H7 (cell line): ENCODE data around the gene ANKS3. TPM values are rescaled to one million over a fixed set of nuclear protein-coding genes. Genes with fewer than 3 reads are reported as not detected.

Source experiments
- DNase-seq: peaks from one replicate; pipeline ENCODE4 v3.0.0; 2012
- H3K27me3 ChIP-seq: 2 replicates; pipeline ENCODE4 v1.6.0; 2011; ENCODE audit warnings: mild to moderate bottlenecking, low read length; ENCODE audit not compliant: control insufficient read depth, insufficient read depth
- H3K36me3 ChIP-seq: replicated peaks from 2 replicates; pipeline ENCODE4 v1.5.1; 2011; ENCODE audit warnings: low read length; ENCODE audit not compliant: control insufficient read depth, insufficient read depth
- H3K4me3 ChIP-seq: 2 replicates; pipeline ENCODE4 v1.5.1; 2011; ENCODE audit warnings: low read depth, mild to moderate bottlenecking, control low read depth, low read length, moderate library complexity; ENCODE audit not compliant: insufficient read depth
- total RNA-seq: library from RNA; depleted of rRNA; stranded (reverse); fragments of >200 nt; shearing (Covaris generic); gene quantifications from 2 replicates; pipeline ENCODE4 v1.2.3, GENCODE V29; 2014

ANKS3 gene
- total RNA-seq, 1 experiment from 2014 or later = 19.5 TPM

DNA sequence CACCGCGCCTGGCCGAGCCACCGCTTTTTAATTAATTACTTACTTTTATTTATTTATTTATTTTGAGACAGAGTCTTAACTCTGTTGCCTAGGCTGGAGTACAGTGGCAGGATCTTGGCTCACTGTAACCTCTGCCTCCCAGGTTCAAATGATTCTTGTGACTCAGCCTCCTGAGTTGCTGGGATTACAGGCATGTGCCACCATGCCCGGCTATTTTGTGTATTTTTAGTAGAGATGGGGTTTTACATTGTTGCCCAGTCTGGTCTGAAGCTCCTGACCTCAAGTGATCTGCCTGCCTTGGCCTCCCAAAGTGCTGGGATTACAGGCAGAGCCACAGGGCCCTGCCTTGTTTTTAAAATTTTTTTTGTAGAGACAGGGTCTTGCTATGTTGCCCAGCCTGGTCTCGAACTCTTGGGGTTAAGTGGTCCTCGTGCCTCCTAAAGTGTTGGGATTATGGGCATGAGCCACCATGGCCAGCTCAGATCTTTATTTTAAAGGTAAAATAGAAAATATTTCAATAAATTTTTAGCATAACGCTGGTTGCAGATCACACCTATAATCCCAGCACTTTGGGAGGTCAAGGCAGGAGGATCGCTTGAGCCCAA, 59.0 kb downstream of the ANKS3 start:
- H3K27me3 ChIP-seq = no peaks in the 10 kb centered on the region
- H3K36me3 ChIP-seq = peaks cover 2% of the 10 kb centered on the region
- no peak overlapping the region for H3K4me3 ChIP-seq
- no peak for DNase-seq

DNA sequence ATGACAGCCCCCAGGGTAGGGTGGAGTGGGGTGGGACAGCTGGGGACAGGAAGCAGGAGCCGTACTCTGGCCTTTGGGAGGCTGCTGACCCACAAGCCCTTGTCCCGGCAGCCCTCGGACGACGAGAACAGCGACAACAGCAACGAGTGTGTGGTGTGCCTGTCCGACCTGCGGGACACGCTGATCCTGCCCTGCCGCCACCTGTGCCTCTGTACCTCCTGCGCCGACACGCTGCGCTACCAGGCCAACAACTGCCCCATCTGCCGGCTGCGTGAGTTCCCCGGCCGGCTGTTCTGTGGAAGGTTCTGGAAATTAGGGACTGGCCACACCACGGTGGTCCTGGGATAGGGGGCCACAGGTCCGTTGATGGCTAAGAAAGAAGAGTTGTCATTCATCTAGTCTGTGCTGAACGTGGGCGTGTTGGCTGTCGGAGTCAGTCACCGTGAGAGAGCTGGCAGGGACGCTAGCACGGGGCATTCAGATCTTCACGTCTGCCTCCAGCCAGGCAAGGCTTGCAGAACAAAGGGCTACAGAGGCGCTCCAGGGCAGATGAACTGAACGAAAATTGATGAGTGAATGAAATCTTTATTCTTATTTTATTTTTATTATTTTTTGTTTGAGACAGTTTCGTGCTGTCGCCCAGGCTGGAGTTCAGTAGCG, 60.6 kb downstream of the ANKS3 start:
- Histone ChIP-seq H3K4me3 (no peak overlapping the region), H3K36me3 (peaks cover 10% of the 10 kb centered on the region), H3K27me3 (no peaks in the 10 kb centered on the region)
- DNase-seq = no peak

DNA sequence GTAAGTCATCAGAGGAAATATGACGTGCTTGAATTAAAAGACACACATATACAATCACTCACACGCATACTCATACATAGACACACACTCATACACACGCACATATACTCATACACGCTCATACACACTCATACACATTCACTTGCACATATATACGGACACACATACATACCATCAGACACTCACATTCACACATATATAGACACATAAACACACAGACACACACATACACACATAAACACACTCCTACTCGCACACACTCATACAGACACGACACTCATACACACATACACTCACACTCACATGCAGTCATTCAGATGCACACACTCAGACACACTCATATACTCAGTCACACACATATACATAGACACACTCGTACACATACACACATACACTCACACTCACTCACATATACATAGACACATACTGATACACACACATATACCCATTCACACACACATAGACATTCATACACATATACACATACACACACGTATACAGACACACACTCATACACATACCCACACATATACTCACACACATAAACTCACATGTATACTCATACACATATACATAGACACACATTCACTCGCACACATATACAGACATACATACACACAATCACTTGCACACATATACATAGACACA, 65.6 kb downstream of the ANKS3 start:
- no peaks in the 10 kb centered on the region for H3K27me3 ChIP-seq
- H3K4me3 ChIP-seq = no peak overlapping the region
- DNase-seq = no peak
- peaks cover 17% of the 10 kb centered on the region for H3K36me3 ChIP-seq

DNA sequence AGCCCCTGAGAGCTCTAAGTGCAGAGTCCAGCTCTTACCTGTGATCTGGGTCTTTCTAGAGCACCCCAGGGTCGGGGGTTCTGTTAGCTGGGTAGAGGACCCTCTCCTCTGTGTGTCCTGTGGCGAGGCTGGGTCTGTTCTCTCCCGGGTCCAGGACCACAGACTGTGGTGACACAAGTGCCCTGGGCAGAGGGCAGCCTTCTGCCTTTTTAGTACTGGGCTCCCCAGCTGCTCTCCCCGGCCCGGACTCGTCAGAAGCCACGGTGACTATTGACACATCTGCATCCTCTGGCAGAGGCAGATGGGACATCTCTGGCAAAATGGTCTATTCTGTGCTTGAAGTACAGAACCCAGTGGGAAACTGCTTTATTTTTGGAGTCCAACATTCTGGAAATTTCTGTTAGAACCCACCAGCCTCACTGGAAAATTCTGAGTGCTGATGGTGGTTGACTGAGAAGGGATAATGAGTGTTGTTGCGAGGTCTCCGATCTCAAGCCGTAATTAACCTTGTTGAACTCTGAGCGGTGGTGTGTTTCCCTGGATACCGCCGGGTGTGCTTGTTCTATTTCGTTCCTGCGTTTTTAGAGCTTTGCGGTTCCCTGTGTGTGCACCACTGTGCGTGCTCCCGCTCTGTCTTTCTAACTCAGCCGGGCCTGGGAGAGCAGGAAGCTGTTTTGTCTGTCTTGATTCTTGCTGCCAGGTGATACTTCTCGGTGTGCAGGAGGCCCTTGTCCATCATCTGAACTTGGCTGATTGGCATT, 66.7 kb downstream of the ANKS3 start:
- no peak overlapping the region for H3K4me3 ChIP-seq
- no peak for DNase-seq
- no peaks in the 10 kb centered on the region for H3K27me3 ChIP-seq
- peaks cover 17% of the 10 kb centered on the region for H3K36me3 ChIP-seq

DNA sequence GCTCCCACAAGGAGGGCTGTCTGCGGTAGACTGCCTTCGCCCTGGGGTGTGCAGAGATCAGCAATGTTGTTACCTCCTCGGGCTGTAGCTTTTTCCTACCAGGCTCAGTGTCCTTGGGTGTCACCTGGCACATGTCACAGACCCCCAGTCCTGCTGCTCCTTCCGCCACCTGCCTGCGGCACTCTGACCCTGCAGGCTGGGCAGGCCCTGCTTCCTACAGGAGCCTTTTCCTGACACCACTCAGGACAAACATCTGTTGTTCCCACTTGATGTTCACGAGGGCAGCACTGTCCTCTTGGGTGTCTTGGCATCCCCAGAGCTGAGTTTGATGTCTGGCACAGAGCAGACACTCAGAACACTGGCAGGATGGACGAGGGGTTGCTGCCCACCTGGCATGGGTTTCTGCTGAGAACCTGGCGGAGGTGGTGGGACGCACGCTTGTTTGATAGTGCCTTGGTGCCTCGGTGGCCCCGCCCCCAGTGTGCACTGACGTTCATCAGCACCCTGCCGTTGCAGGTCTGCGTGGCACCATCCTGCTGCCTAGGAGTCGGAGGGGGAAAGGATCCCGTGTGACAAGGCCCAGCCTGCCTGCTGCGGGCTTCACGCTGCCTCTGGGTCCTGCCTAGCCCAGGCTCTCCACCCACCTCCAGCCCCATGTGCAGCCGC, 67.4 kb downstream of the ANKS3 start:
- no peak for DNase-seq
- Histone ChIP-seq H3K27me3 (no peaks in the 10 kb centered on the region), H3K4me3 (no peak overlapping the region), H3K36me3 (peaks cover 17% of the 10 kb centered on the region)

DNA sequence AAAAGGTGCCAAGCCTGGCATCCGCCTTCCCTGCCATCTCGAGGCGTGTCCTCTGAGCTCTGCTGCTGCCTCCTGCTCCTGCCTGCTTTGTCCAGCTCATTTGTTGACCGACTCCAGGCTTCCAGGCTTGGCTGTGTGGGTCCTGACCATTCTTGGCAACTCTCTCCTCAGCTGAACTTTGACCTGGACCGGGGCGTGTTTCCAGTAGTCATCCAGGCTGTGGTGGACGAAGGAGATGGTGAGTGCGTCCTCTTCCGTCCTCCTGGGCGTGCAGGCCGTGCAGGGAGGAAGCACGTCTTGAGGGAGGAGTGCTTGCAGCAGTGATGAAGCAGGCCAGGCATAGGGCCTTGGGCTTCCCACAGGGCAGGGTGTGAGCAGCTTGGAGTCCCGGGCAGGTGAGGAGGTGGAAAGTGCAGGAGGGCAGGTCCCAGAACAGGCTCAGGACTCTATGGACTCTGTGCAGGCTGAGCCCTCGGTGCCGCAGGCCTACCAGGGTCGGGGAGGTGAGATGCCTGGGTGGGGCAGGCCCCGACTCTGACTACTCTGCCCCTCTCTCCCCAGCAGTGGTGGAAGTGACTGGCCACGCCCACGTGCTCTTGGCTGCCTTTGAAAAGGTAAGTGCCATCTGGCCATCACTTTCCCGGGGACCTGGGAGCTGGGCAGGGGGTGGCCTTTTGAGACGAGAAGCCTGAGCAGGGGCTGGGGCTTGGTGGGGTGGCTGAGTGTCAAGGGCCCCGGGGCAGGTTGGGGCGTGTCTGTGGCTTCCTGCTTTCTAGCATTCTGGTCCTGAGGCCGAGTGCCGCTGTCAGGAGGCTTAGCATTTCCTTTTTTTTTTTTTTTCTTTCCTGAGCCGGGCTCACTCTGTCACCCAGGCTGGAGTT, 69.3 kb downstream of the ANKS3 start:
- peaks cover 20% of the 10 kb centered on the region for H3K36me3 ChIP-seq
- no peaks in the 10 kb centered on the region for H3K27me3 ChIP-seq
- DNase-seq = no peak
- H3K4me3 ChIP-seq = no peak overlapping the region

DNA sequence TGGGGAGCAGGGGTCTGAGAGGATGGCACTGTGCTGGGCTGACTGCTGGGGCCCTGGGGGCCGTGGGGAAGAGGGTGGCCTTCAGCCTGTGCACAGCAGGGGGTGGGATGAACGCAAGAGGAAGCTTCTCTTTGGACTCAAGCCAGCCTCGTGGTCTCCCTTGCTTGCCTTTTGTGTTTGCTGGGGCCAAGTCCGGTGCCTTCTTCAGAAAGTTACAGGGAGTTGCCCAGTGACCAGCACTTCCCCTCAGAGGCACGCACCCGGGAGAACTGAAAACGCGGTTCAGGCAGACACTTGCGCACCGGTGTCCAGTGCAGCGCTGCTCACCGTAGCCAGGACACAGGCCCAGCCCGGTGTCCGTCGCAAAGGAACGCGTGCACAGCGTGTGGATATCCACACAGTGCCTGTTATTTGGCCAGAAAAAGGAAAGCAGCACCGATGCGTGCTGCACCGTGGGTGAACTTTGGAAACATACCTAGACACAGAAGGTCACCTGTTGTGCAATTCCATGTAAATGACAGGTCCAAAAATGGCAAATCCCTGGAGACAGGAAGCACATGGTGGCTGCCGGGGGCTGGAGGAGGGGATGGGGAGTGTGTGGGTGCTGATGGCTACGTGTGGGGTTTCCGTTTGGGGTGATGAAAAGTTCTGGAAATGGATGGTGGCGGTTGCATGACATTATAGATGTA, 70.2 kb downstream of the ANKS3 start:
- no peak for DNase-seq
- no peak overlapping the region for H3K4me3 ChIP-seq
- no peaks in the 10 kb centered on the region for H3K27me3 ChIP-seq
- peaks cover 15% of the 10 kb centered on the region for H3K36me3 ChIP-seq

DNA sequence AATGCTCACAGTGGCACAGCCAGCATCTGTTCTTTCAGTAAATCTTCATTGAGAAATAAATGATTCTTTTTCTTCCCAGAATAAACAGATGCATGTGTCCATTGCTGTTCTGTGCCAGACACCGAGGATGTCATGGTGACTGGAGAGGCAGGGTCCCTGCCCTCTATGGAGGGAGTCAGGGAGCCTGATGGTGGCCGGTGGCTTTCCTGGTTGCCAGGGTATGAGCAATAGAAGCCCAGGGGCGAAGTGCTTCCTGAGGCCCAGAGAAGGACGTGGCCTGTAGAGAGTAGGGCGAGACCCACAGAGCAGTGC, 70.7 kb downstream of the ANKS3 start:
- Histone ChIP-seq H3K4me3 (no peak overlapping the region), H3K36me3 (peaks cover 10% of the 10 kb centered on the region), H3K27me3 (no peaks in the 10 kb centered on the region)
- DNase-seq = no peak

DNA sequence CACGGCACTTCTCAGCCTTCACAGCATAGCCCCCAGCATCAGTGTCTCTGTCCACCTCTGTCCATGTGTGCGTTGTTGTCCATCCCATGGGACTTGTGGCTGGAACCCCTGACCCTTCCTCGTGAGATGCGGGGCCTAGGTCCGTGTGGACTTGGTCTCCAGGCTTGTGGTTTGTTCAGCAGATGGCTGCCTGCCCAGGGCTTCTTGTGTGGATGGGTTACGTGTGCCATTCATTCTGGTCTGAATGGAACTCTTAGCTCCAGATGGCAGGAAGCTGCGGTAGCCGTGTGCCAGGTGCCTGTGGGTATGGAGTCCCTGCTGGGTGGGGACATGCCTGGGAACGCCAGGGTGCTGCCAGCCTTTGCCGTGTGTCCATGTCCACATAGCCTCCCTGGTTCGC, 72.4 kb downstream of the ANKS3 start:
- peaks cover 7% of the 10 kb centered on the region for H3K36me3 ChIP-seq
- no peak overlapping the region for H3K4me3 ChIP-seq
- DNase-seq = no peak
- no peaks in the 10 kb centered on the region for H3K27me3 ChIP-seq

DNA sequence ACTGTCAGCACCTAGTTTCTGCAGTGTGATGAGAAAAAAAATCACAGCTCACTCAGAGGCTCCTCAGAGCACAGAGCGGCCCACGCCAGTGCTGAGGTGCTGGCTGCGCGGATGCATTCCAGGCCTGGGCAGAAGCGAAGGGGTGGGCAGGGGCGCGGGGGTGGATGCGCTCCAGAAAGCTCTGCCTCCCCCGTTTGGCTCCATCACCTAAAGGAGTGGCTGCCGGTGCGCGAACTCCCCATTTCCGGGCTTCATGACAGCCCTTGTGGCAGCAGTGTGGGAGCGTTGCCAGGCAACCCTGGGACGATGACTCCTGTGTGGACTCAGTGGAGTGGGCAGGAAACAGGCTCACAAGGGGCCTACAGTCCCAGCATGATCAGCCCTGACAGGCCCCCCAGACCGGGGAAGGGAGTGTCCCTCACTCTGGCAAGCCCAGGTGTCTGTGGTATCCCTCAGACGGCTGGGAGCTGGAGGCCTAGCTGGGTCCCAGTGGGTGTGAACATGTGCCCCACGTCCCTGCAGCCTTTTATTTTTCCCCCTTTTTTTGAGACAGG, 73.5 kb downstream of the ANKS3 start:
- no peaks in the 10 kb centered on the region for H3K27me3 ChIP-seq
- peaks cover 4% of the 10 kb centered on the region for H3K36me3 ChIP-seq
- no peak for DNase-seq
- no peak overlapping the region for H3K4me3 ChIP-seq

DNA sequence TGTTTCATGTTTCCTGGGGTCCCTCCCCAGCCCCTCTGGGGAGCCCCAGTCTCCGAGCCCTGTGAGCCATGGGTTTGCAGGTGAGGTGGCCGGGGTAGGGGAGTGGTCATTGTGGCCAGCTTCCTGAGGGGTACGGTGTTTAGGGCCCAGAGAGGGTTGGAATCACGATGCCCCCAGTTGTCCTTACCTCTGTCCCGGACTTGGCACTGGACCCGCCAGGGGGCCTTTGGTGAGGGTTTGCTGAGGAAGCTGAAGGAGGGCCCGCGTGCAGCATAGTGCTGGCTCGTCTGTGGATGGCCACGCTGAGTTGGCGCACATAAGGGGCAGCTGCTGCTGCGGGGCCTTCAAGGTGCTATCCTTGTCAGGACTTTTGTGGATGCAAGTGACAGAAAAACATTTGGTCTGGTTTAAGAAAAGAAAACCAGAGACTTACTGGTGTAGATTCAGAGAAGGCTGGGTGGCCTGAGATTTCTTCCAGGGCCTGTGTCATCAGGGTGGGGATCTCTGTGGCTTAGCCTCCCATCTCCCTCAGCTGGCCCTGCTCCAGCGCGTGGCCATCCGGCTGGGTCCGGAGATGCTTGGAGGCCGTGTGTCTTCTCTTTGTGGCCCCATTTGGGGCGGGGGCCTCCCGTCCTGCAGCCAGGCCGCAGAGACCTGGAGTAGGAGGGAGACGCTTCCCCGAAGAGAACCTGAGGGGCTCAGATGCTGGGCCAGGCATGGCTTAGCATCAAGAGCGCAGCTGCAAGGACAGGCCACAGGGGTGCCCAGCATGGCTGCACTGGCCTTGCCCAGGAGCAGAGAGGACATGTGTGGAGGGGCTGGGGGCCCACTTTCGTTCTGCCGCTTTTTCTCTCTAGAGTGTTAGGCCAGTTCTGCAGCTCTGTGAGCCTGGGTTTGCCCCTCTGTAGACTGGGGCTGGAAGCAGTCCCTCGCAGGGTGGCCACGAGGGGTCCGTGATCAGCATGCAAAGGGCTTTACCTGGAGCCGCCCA, 74.4 kb downstream of the ANKS3 start:
- DNase-seq = no peak
- Histone ChIP-seq H3K36me3 (peaks cover 6% of the 10 kb centered on the region), H3K27me3 (no peaks in the 10 kb centered on the region), H3K4me3 (no peak overlapping the region)
